IgD-negative memory B cell (primary cell): Measurements from ENCODE around the gene SF1. TPM values are rescaled to one million over a fixed set of nuclear protein-coding genes. Genes with fewer than 3 reads are reported as not detected.

Experiments
- H3K27ac Mint-ChIP-seq, 3 donors: one replicate each; pipeline ENCODE4 v1.8.0; 2020 to 2022; ENCODE audit warnings: mild to moderate bottlenecking in 3 of 3, mixed read lengths in 3 of 3, moderate library complexity in 1 of 3
- H3K27me3 Mint-ChIP-seq: one replicate; pipeline ENCODE4 v1.8.0; 2021; ENCODE audit warnings: mixed read lengths
- H3K36me3 Mint-ChIP-seq: one replicate; pipeline ENCODE4 v1.8.0; 2020; ENCODE audit warnings: mild to moderate bottlenecking, mixed read lengths
- H3K4me1 Mint-ChIP-seq, 3 donors: one replicate each; pipeline ENCODE4 v1.8.0; 2020 to 2022; ENCODE audit warnings: mixed read lengths in 3 of 3, mild to moderate bottlenecking in 1 of 3
- H3K4me3 Mint-ChIP-seq, 4 donors: one replicate each; pipeline ENCODE4 v1.8.0; 2020 to 2022; ENCODE audit warnings: mild to moderate bottlenecking in 4 of 4, mixed read lengths in 4 of 4, moderate library complexity in 3 of 4
- H3K9me3 Mint-ChIP-seq, 3 donors: one replicate each; pipeline ENCODE4 v1.8.0; 2020 to 2021; ENCODE audit warnings: mixed read lengths in 3 of 3, mild to moderate bottlenecking in 1 of 3
- polyA plus RNA-seq: library from polyadenylated mRNA; unstranded; fragments of 300-500 nt; fragmentation: Illumina TruSeq; gene quantifications from one replicate; pipeline ENCODE4 v1.2.3, GENCODE V29; 2021

The SF1 gene
- polyA plus RNA-seq, 1 donor from 2014 or later, result 170 TPM

DNA sequence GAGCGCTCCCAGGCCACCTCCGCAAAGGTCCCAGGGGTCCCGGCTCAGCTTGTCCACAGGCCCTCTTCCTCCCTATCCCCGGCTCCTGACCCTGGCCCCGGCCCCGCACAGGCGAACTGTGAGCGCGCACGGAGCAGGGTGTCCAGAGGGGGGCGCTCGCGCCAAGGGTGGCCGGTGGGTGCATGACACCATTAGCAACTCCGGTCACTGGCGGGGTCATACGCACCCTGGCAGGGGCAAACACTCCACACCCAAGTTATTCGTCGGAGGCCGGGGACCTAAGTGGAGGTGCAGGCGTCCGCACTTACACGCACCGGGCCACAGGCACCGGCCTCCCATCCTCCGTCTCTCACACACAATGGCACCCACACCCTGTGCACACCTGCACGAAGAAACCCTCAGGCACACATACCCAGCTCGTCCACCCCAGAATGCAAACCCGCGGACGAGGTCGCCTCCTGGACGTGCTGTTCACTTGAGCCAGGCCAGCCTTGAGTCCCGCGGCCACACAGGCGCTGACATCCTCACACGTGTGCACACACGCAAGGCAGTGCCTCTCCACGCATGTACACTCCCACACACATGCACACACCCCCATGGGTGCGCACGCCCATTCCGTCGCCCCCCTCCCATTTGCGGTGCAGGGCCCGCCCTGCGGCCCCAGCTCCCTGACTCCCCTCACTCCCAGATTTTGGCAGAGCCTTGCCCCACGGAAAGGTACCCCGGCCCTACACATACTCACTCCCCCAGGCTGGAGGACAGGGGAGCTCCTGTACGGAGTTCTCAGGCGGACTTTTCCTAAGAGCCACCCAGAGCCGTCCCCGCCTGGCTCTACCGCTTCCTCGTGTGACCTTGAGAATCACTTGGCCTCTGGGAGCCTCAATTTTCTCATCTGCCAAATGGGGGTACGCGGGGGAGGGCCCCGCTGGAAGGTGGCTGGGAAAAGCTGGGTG, 34.5 kb downstream of the SF1 start, which contains the start of gene RASGRP2:
TSS of gene RASGRP2 (minus strand) at position 552 of the 953 bp plus-strand sequence. CDS start 1,276 bp downstream, outside the sequence.
- no peaks in the 10 kb centered on the region for H3K27me3 Mint-ChIP-seq
- H3K27ac Mint-ChIP-seq, result peak within 1 kb of the TSS; percentile 99 to 100 (median 99)
- peak within 1 kb of the TSS; percentile 96 to 100 (median 98) for H3K4me3 Mint-ChIP-seq
- no peaks in the 10 kb centered on the region for H3K9me3 Mint-ChIP-seq
- H3K36me3 Mint-ChIP-seq, result peaks cover 3% of the 10 kb centered on the region
- peaks cover 0 to 25% (median 20%) of the 10 kb centered on the region in 3 donors for H3K4me1 Mint-ChIP-seq

DNA sequence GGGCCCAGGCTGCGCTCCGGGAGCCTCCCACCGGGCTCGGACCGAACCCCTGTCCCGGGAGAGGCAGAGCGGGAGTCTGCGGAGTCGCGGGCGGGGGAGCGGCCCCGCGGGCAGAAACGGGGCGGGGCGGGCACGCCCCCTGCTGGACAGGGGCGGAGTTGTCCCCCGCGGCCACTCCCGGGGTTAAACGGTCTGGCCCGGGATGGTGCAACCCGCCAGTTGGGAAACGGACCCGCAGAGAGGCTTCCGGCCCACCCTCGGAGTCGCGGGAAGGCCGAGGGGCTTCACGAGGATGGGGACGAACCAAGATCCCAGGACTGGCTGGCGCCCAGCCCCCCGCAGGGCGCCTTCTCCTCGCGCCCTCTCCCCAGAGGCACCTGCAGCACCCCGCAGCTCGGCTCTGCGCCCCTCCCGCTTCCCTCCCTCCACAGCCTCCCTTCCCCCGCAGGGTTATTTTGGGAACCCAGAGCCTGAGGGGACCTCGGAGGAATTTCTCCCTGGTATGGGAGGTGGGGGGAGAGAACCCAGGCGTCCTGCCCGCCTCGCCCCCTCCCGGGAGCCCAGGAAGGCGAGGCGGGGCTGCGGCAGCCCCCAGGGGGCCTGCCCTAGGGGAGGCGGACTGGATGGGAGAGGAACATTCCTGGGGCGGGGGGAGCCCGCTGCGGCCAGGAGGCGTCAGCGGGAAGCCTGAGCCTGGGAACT, 35.3 kb downstream of the SF1 start:
- H3K27me3 Mint-ChIP-seq, result no peaks in the 10 kb centered on the region
- H3K9me3 Mint-ChIP-seq, result no peaks in the 10 kb centered on the region
- H3K4me1 Mint-ChIP-seq, result peaks cover 0 to 25% (median 17%) of the 10 kb centered on the region in 3 donors
- peak overlapping the region; percentile 96 to 100 (median 98) for H3K4me3 Mint-ChIP-seq
- peak overlapping the region in 2 of 3 donors; percentile 98 to 99 for H3K27ac Mint-ChIP-seq
- peaks cover 2% of the 10 kb centered on the region for H3K36me3 Mint-ChIP-seq

DNA sequence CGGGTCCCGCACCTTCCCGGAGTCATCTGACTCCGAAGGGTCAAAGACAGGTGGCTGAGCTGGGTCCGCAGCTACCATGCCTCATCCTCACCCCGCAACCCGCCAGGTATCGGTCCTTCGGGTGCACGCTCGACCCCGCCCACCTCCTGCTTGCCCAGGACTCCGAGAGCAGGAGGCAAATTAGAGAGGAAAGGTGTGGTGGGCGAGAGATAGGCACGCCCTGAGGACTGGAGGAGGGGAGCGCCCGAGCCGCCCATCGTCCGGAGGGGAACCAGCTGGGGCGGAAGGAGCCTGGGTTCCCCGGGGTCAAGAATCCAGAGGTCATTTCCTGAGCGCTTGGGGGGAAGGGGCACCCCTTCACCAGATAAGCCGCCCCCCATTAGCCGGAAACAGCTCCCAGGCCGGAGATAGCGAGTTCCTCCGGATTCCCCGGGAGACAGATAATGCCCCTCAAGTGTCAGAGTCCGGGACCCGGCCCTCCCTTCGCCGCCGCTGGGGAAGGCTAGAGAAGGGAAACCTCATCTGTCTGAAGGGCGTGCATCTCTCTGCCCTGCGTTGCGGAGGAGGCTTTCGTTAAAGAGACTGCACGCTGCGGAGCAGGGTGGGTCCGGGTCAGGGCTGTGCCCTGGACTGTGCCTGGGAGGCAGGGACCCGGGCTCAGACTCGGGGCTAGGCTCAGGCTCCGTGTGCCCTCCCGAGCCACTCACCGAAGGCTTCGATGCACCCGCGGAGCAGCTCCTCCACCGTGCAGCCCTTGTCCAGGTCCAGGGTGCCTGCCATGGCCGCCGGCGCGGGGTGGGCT, 36.1 kb downstream of the SF1 start:
- Mint-ChIP-seq H3K4me3 (peak overlapping the region; percentile 88 to 100 (median 93)), H3K27me3 (no peaks in the 10 kb centered on the region), H3K9me3 (no peaks in the 10 kb centered on the region), H3K27ac (peak overlapping the region; percentile 85 to 94 (median 90)), H3K36me3 (peaks cover 2% of the 10 kb centered on the region), H3K4me1 (peaks cover 0 to 24% (median 15%) of the 10 kb centered on the region in 3 donors)

DNA sequence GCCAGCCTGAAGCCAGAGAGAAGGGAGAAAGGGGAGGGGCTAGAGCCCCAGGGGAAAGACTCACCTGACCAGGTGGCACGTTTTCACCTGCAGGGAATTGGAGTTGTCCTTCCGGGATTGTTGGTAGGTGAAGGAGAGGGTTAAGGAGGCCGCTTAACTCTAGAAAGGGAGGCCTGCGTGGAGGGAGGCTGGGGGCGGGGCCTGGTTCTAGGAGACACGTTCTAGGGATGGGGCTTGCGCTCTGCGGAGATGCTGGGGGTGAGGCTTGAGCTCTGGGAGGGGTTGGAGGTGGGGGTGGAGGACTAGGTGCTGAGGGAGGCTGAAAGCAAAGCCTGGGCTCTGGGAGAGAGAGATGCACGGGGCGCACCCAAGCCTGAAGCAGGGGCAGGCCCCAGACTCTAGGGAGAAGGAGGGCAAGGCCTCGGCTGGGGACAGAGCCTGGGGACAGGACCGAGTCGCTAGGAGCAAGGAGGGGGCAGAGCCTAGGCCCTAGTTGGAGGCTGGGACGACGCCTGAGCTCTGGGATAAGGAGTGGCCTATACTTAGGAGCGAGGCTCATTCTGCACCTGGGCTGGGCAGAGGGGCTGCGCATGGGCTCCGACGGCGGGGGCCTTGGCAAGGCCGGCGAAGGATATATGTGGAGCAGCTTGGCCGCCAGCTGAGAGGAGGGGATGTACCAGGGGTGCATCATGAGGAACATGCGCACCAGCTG, 36.8 kb downstream of the SF1 start:
- H3K36me3 Mint-ChIP-seq, result peaks cover 2% of the 10 kb centered on the region

DNA sequence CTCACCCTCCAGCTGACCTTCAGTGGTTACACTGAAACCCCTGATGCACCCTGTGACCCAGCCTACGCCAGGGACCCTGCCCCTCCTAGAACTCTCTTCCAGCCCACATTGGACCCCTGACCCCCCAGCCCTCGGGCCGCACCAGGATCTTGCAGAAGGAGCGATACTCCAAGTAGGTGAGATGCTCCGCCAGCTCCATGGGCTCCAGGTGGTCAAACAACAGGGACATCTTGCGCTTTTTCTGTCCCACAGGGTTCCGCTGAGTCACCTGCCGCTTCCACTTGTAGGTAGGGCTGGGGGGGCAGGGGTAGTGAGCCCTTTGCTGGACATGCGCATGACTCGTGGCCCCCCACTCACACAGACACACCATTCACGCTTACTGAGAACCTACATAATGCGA, 38.5 kb downstream of the SF1 start:
- Mint-ChIP-seq H3K27me3 (no peaks in the 10 kb centered on the region), H3K4me1 (peaks cover 2 to 23% (median 13%) of the 10 kb centered on the region in 3 donors), H3K27ac (peak overlapping the region in 1 of 3 donors; percentile 73), H3K4me3 (peak overlapping the region in 1 of 4 donors; percentile 88), H3K9me3 (no peaks in the 10 kb centered on the region), H3K36me3 (peaks cover 2% of the 10 kb centered on the region)

More for the DNA sequence above, 36.8 kb downstream of the SF1 start:
- no peaks in the 10 kb centered on the region for H3K27me3 Mint-ChIP-seq
- H3K9me3 Mint-ChIP-seq, result no peaks in the 10 kb centered on the region
- peaks cover 0 to 22% (median 15%) of the 10 kb centered on the region in 3 donors for H3K4me1 Mint-ChIP-seq
- H3K27ac Mint-ChIP-seq, result peak overlapping the region; percentile 23 to 94 (median 90)
- peak overlapping the region; percentile 88 to 100 (median 93) for H3K4me3 Mint-ChIP-seq

DNA sequence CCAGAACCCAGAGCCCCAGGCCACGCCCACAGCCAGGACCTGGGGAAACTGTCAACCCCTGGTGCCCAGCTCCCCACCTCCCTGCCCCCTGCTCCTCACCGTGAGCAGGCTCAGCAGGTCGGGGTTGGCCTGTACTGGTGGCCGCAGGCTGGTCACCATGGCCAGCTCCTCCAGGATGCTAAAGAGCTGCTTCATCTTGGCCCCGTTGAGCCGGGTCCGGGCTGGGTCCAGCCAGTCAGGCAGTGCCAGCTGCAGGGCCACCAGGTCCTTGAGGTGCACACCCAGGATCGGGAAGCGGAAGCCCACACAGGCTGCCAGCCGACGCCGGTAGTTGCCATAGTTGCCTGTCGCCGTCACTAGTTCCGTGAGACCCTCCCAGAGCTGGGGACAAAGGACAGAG, 41.7 kb downstream of the SF1 start:
- peak overlapping the region in 1 of 4 donors; percentile 53 for H3K4me3 Mint-ChIP-seq
- peaks cover 4% of the 10 kb centered on the region for H3K36me3 Mint-ChIP-seq
- peak overlapping the region in 1 of 3 donors; percentile 76 for H3K27ac Mint-ChIP-seq
- H3K4me1 Mint-ChIP-seq, result peaks cover 12 to 26% (median 17%) of the 10 kb centered on the region in 3 donors
- H3K9me3 Mint-ChIP-seq, result no peaks in the 10 kb centered on the region
- H3K27me3 Mint-ChIP-seq, result no peaks in the 10 kb centered on the region

DNA sequence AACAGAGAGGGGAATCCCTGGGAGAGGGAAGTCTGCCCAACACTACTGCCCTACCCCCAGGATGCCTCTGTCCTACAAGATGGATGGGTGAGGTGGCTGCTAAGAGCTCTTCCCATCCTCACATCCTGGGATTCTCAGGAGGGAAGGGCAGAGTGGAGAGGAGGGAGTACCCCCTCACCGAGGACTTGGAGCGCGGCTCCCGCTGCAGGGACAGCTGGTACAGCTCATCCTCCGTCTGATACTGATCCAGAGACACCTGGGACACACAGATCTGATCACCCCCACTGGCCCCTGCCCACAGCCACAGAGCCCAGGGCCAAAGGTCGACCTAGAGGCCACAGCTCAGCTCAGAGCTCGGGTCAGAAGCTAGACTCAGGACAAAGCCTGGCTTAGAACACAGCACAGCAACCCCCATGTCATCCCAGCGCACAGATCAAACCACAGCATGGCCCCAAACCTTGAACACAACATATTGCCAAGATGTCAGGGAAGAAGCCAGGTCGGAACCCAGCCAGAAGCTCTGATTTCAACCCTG, 42.5 kb downstream of the SF1 start:
- peaks cover 9 to 22% (median 19%) of the 10 kb centered on the region in 3 donors for H3K4me1 Mint-ChIP-seq
- peak overlapping the region in 1 of 3 donors; percentile 76 for H3K27ac Mint-ChIP-seq
- H3K9me3 Mint-ChIP-seq, result no peaks in the 10 kb centered on the region
- H3K27me3 Mint-ChIP-seq, result no peaks in the 10 kb centered on the region
- peak overlapping the region in 2 of 4 donors; percentile 20 to 53 for H3K4me3 Mint-ChIP-seq
- H3K36me3 Mint-ChIP-seq, result peaks cover 4% of the 10 kb centered on the region

DNA sequence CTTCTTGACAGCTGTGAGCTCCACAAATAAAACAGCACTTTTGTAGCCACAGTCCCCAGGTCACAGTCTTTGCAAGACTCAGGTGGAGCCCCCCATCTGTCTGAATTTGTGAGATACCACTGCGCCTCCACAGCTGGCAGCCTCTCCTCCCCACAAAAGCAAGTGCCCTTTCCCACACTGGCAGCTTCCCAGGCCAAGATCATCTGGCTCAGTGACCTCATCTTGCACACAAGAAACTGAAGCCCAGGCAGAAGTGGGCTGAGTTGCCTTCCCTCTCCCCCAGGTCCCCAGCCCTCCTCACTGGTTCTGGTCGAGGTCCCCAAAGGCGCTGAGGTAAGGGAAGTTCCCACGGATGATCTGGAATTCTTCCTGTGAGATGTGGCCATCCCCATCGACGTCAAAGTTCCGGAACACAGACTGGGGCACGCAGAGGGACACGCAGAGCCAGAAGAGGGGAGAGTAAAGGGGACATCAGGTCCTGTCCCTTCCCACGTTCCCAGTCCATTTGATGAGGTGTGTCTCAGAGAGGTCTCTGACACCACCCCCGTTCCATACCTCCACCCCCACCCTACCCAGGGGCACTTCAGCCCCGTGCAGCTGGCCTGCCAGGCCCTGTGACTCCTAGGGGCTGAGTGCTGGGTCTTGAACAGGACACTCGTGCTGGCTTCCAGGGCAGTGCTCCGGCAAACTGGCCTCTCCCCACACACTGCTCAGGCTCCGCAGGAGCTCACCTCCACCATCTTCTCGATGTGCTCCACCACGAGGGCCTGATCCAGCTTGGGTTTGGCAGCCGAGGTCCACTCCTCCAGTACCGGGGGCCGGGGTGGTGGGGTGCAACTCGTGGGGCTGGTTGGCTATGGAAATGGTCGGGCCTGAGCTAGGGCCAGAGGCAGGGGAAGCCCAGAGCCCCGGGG, 43.3 kb downstream of the SF1 start:
- peaks cover 2% of the 10 kb centered on the region for H3K36me3 Mint-ChIP-seq
- H3K27me3 Mint-ChIP-seq, result no peaks in the 10 kb centered on the region
- peak overlapping the region in 1 of 3 donors; percentile 13 for H3K27ac Mint-ChIP-seq
- H3K4me3 Mint-ChIP-seq, result peak overlapping the region in 1 of 4 donors; percentile 32
- H3K9me3 Mint-ChIP-seq, result no peaks in the 10 kb centered on the region
- peaks cover 4 to 19% (median 18%) of the 10 kb centered on the region in 3 donors for H3K4me1 Mint-ChIP-seq

DNA sequence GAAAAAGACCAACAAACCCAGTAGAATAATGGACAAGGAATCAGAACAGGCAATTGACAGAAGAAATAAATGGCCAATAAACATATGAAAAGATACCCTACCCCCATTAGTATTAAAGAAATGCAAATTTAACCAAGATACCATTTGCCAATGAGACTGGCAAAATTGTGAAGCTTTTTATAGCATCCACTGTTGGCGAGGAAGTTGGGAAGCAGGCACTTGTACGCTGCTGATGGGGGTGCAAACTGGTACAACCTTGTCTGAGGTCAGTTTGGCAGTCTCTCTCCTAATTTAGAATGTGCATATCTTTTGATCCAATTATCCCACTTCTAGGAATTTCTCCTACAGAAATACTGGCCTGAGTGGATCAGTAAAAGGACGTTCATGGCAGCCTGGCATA, 46.7 kb downstream of the SF1 start:
- Mint-ChIP-seq H3K4me3 (no peak overlapping the region), H3K27ac (peak overlapping the region in 1 of 3 donors; percentile 67), H3K36me3 (peaks cover 7% of the 10 kb centered on the region), H3K4me1 (peaks cover 2 to 19% (median 16%) of the 10 kb centered on the region in 3 donors), H3K27me3 (no peaks in the 10 kb centered on the region), H3K9me3 (no peaks in the 10 kb centered on the region)

DNA sequence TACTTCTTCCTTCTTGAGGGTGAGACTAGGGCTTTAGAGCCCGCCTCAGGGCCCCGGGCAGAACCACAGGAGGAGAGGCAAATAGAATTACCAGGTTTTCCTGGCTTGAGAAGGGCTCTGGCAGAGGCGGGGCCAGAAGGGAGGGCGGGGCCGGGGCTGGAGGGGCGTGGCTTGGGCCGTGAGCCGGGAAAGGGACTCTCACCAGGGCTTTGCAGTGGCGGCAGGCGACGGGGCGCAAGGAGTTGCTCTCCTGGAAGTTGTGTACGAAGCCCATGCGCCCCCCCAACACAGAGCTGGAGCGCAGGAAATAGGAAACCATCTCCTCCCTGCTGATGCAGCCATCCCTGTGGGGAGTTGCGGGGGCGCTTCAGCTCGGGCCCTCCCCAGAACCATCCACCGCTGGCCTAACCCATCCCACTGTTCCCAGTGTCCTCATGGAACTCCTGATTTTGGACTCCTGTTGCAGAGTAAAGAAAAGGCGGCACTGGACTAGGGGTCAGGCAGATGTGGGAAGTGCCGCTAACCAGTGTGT, 48.4 kb downstream of the SF1 start:
- Mint-ChIP-seq H3K27me3 (no peaks in the 10 kb centered on the region), H3K27ac (no peak overlapping the region), H3K4me3 (no peak overlapping the region), H3K36me3 (peaks cover 7% of the 10 kb centered on the region), H3K9me3 (no peaks in the 10 kb centered on the region), H3K4me1 (peaks cover 2 to 18% (median 17%) of the 10 kb centered on the region in 3 donors)

DNA sequence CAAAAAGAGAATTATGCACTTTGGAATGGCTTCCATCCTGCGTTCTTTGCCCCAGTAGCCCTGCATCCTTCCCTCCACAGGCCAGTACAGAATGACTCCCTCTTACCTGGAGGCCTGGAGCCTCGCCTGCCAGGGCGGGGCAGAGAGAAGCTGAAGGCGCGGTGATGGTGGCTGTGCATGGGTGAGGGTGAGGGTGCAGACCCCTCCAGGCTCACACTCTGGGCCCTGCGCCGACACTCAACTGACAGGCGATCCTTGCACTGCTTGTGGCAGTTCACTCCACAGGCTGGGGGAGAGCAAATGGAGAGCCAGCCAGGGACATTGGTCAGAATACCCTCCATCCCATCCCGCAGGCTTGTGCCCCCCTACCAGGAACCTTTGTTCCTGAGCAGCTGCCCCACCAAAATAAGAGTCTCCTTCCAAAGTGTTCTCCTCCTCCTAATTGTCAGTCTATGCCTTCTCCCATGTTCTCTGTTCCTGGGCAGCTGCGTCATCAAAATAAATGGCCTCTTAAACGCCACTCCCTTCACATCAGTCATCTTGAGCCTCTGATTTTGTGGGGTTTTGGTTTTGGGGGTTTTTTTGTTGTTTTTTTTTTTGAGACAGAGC, 49.5 kb downstream of the SF1 start:
- Mint-ChIP-seq H3K36me3 (peaks cover 7% of the 10 kb centered on the region), H3K4me3 (no peak overlapping the region), H3K4me1 (peaks cover 8 to 20% (median 18%) of the 10 kb centered on the region in 3 donors), H3K9me3 (no peaks in the 10 kb centered on the region), H3K27ac (no peak overlapping the region), H3K27me3 (no peaks in the 10 kb centered on the region)

DNA sequence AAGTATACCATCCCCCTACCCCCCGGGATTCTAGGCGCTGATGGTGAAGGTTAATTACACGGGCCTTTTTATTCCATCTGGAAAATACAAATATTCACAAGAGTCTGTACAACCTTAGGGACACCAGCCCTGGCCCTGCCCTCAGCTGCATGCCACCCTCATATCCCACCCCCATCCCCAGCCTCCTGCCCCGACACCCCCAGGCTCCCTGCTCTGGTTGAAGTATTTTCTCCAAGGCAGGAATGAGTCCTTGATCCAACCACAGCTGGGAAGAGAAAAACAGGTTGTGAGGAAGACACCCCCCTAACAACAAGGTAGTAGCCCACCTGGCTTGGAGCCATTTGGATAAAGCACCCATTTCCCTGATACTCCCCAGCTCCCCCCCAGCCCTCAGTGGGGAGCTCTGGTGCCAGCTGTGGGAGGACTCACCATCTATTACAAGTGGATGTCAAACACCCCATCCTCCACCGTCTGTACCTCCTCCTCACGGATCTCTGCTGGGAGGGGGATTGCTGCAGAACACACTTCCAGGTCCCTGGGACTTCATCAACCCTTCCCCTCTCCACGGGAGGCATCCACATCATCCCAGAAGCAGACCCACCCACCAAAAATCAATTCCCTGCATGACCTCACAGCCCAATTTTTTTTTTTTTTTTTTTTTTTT, 51.3 kb downstream of the SF1 start:
- Mint-ChIP-seq H3K4me1 (peaks cover 13 to 19% (median 14%) of the 10 kb centered on the region in 3 donors), H3K4me3 (peak overlapping the region in 1 of 4 donors; percentile 39), H3K36me3 (peaks cover 5% of the 10 kb centered on the region), H3K27me3 (no peaks in the 10 kb centered on the region), H3K9me3 (no peaks in the 10 kb centered on the region), H3K27ac (peak overlapping the region in 2 of 3 donors; percentile 31 to 68)
